ENCODE measurements around the gene TUG1.

Gene TUG1

DNA sequence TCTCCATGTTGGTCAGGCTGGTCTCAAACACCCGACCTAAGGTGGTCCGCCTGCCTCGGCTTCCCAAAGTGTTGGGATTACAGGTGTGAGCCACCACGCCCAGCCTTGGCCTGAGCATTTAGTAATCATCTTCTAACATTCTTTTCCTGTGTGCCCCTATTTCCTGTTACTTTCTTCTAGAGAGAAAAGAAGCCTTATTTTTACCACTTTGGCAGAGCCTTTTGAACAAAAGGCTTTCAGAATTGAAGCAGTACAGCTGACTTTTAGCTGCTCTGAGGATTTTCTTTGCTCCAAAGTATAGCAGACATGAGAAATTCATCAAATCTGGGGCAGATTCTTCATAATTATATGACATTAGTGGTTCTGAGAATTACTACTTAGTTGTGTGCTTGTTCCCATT lies 13.9 kb upstream of the TUG1 start:
- H3K27me3 ChIP-seq = no peaks in the 10 kb centered on the region
- no peak overlapping the region for H3K4me3 ChIP-seq
- no peaks in the 10 kb centered on the region for H3K9me3 ChIP-seq (replicated peaks in 1 of 11)
- H3K4me1 ChIP-seq = 0 out of 20 replicates have a peak, but pooled peaks cover 0 to 7% (median 0%) of the 10 kb centered on the region in 10 experiments
- H3K27ac ChIP-seq = no peak overlapping the region
- H4K20me1 ChIP-seq = peaks cover 0 to 13% (median 0%) of the 10 kb centered on the region in 11 experiments; a peak in 3 of 22 replicates
- no peak for TF ChIP-seq Cebpa-rat (IDR thresholded peaks at IDR 0.05)
- no peak overlapping the region for H3K4me2 ChIP-seq
- H3K9ac ChIP-seq = no peak overlapping the region
- H3K36me3 ChIP-seq = peaks cover 61 to 89% (median 77%) of the 10 kb centered on the region in 11 experiments

DNA sequence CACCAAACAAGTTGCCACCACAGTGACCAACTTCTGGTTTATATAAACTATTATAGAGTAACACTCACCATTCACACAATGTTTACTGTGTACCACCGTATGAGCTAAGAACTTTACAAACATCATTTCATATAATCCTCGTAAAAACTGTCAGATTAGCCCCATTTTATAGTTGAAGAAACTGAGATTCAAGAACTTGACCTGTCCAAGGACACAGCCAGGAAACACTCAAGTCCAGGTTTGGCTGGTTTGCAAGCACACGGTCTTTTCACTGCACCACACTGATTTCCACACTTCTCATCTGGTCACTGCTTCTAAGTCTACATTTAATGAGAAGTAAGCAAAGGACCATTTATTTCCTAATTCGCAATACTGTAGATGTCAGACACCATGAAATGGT lies 4.2 kb upstream of the TUG1 start:
- no peak overlapping the region for H3K9ac ChIP-seq
- H3K27me3 ChIP-seq = no peaks in the 10 kb centered on the region
- peaks cover 36 to 63% (median 56%) of the 10 kb centered on the region in 11 experiments for H3K9me3 ChIP-seq (replicated peaks in 1 of 11)
- H3K4me3 ChIP-seq = no peak overlapping the region
- H3K36me3 ChIP-seq = peaks cover 4 to 68% (median 54%) of the 10 kb centered on the region in 11 experiments; a peak in 21 of 22 replicates
- H4K20me1 ChIP-seq = peaks cover 0 to 19% (median under 1%) of the 10 kb centered on the region in 11 experiments; a peak in 4 of 22 replicates
- H3K27ac ChIP-seq = no peak overlapping the region
- peak overlapping the region in 3 of 11 experiments; percentile 3 to 84 (median 12); a peak in 3 of 22 replicates for H3K4me2 ChIP-seq
- no peak for TF ChIP-seq Cebpa-rat (IDR thresholded peaks at IDR 0.05)
- H3K4me1 ChIP-seq = peaks cover 4 to 32% (median 19%) of the 10 kb centered on the region in 10 experiments; a peak in 17 of 20 replicates

DNA sequence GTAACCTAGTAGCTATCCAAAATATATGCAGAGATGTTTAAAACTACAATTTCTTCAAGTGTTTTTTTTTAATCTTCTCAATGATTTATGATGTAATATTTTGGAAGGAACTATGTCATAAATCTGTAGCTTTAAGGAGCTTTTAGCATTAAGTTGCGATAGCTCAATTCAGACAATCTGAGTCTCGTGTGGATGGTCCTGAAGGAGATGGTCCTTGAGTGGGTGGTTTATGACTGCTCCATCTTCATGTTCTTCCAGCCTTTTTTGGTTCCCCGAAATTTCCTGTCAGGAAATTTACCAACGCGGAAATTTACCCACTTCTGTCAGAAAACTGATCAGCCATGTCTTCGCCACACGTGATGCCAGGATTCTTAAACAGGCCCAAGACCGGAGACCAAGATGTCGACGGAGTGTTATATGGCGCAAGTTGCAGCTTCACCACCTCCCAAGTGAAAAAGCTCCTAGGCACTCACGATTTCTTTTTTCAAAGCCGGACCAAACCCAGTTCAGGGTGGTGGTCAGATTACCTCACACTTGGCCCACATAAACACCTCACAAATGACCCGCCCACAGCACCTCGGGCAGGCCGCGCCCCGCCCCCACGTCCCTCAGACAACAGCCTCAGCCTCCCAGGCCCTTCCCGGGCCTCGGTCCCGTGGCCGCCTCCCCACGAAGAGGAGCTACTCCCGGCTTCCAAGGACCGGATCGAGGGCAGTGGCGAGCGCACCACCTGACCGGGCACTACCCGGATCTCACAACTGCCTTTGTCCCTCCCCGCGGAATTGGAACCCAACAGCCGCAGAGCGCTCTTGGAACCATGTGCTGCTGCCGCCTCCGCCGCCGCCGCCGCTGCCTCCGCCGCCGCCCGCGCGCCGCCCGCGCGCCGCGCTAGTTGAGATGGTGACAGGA lies 796 bp upstream of the TUG1 start, which contains the start of gene MORC2:
MORC2 (minus strand) TSS at position 760 of the 909 bp plus-strand sequence. CDS start 885 bp downstream, outside the sequence.
- peaks cover 68 to 90% (median 82%) of the 10 kb centered on the region in 11 experiments for H3K9me3 ChIP-seq (replicated peaks in 1 of 11)

DNA sequence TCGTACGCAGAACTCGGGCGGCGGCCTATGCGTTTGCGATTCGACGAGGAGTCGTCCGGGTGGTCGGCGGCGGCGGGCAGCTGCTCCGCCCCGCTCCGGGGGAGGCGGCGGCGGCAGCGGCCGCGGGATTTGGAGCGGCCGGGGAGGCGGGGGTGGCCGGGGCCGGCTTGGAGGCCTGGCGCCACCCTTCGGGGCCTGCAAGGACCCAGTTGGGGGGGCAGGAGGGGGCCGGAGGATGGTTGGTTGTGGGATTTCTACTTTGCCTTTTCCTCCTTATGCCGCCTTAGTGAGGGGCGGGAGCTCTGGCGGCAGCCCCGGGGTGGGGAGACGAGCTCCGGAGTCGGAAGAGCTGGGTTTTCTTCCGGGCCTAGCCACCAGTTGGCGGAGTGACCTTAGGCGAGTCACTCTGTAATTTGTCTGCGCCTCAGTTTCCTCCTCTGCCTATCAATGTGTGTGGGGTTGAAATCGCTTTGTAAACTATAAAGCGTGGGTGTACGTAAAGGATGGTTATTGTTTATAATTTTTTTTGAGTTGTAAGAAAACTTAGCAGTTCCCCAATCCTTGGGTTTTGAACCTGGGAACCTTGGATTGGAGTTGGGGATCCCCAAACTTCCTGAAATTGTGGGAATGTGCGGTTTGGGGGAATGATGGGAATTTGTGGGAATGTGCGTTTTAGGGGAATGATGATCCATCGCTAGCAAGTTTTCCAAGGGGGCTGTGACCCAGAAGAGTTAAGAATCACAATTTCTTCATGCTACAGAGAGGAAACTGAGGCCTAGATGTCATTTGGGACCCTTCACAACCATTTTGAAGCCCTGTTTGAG lies 679 bp downstream of the TUG1 start:
- H3K9me3 ChIP-seq (replicated peaks in 1 of 11) = peaks cover 78 to 90% (median 87%) of the 10 kb centered on the region in 11 experiments
- peak overlapping the region; percentile 91 to 99 (median 96) for H3K9ac ChIP-seq
- H3K36me3 ChIP-seq = peaks cover 48 to 83% (median 77%) of the 10 kb centered on the region in 11 experiments
- H3K4me2 ChIP-seq = peak overlapping the region; percentile 86 to 96 (median 91)
- peaks cover 13 to 54% (median 29%) of the 10 kb centered on the region in 10 experiments for H3K4me1 ChIP-seq
- no peak for TF ChIP-seq Cebpa-rat (IDR thresholded peaks at IDR 0.05)
- peak overlapping the region; percentile 69 to 84 (median 76) for H3K4me3 ChIP-seq
- peaks cover 0 to 26% (median 9%) of the 10 kb centered on the region in 11 experiments; a peak in 11 of 22 replicates for H4K20me1 ChIP-seq
- no peaks in the 10 kb centered on the region for H3K27me3 ChIP-seq
- peak overlapping the region; percentile 94 to 98 (median 97) for H3K27ac ChIP-seq

More for the DNA sequence above, 796 bp upstream of the TUG1 start, which contains the start of gene MORC2:
- Histone ChIP-seq H3K27ac (peak within 1 kb of the TSS; percentile 94 to 98 (median 97)), H3K4me3 (peak within 1 kb of the TSS; percentile 69 to 84 (median 76)), H3K9ac (peak within 1 kb of the TSS; percentile 91 to 99 (median 96)), H3K27me3 (no peaks in the 10 kb centered on the region), H4K20me1 (peaks cover 0 to 29% (median 9%) of the 10 kb centered on the region in 11 experiments; a peak in 11 of 22 replicates), H3K36me3 (peaks cover 34 to 83% (median 71%) of the 10 kb centered on the region in 11 experiments), H3K4me2 (peak within 1 kb of the TSS; percentile 86 to 96 (median 91)), H3K4me1 (peaks cover 13 to 54% (median 29%) of the 10 kb centered on the region in 10 experiments)
- TF ChIP-seq Cebpa-rat (IDR thresholded peaks at IDR 0.05) = no peak

DNA sequence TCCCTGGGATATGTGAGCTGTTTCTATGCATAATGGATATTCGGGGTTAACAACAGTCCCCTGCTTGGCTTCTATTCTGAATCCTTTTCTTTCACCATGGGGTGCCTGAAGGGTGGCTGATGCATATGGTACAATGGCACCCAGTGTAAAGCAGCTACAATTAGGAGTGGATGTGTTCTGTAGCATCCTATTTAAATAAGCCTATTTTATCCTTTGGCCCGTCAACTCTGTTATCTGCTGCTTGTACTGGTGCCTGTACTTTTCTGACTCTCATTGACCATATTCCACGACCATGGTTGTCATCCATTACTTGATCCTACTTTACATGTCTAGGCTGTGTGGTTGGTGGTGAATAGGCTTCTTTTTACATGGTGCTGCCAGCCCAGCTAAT lies 1.3 kb downstream of the TUG1 start:
- Histone ChIP-seq H3K4me2 (peak overlapping the region; percentile 86 to 96 (median 91)), H3K9me3 (replicated peaks in 1 of 11) (peaks cover 84 to 91% (median 89%) of the 10 kb centered on the region in 11 experiments), H3K36me3 (peaks cover 54 to 84% (median 79%) of the 10 kb centered on the region in 11 experiments), H3K9ac (peak overlapping the region; percentile 91 to 99 (median 96)), H4K20me1 (peaks cover 0 to 30% (median 9%) of the 10 kb centered on the region in 11 experiments; a peak in 11 of 22 replicates), H3K27ac (peak overlapping the region in 10 of 11 experiments; percentile 94 to 98 (median 97); a peak in 20 of 22 replicates), H3K4me3 (peak overlapping the region; percentile 69 to 84 (median 76)), H3K27me3 (no peaks in the 10 kb centered on the region), H3K4me1 (peaks cover 13 to 54% (median 29%) of the 10 kb centered on the region in 10 experiments)
- TF ChIP-seq Cebpa-rat (IDR thresholded peaks at IDR 0.05) = no peak

DNA sequence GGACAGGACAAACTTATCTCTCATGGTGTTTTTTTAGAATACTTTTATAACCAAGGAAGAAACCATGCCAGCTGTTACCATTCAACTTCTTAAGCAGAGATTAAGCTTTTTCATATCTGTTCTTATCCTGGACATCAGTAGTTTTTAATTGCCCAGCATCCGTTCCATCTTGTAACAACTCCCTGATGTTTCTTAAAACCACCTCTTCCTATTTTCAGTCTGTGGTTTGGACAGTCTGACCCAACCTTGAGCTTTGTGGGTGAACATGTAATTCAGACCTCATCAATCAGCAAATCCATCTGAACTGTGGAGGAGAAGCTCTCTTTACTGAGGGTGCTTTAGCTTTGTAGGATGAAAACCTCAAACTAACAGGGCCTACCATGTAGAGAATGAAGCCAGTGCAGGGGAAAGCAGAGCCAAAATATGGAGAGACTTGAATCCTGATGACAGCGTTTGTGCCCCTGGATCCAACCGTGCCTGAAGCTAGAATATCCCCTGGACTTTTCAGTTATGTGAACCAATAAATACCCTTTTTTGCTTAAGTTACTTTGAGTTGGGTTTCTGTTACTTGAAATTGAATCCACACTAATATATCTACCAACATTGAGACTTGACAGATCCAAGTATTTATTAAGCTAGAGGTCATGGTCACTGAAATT lies 9.4 kb downstream of the TUG1 start:
- H3K27me3 ChIP-seq = no peaks in the 10 kb centered on the region
- no peak for TF ChIP-seq Cebpa-rat (IDR thresholded peaks at IDR 0.05)
- H3K9ac ChIP-seq = no peak overlapping the region
- no peak overlapping the region for H3K27ac ChIP-seq
- H3K4me2 ChIP-seq = peak overlapping the region in 5 of 11 experiments; percentile 31 to 47 (median 43); a peak in 7 of 22 replicates
- peaks cover 37 to 63% (median 56%) of the 10 kb centered on the region in 11 experiments for H3K36me3 ChIP-seq
- H4K20me1 ChIP-seq = peaks cover 0 to 32% (median 6%) of the 10 kb centered on the region in 11 experiments; a peak in 10 of 22 replicates
- no peak overlapping the region for H3K4me3 ChIP-seq
- peaks cover 0 to 40% (median 14%) of the 10 kb centered on the region in 10 experiments; a peak in 13 of 20 replicates for H3K4me1 ChIP-seq
- H3K9me3 ChIP-seq (replicated peaks in 1 of 11) = peaks cover 54 to 73% (median 61%) of the 10 kb centered on the region in 11 experiments

DNA sequence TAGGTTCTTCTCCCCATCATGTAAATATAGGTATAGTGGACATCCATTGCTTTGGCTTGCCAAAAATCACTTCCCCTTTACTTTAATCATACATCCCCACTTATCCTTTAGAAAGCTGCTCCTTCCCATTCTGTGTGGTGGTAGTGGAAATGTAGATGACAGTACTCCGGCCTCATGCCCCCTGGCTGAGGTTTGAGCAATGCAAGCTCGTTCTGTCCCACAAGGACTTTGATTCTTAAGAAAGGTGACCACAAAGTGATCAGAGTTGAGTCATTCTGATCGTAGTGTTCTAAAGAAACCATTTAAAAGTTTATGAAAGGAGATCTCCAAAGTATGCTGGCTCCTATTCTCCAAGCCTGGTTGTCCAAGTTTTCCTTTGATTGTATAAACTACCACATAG lies 10.9 kb downstream of the TUG1 start:
- H3K36me3 ChIP-seq = peaks cover 22 to 48% (median 41%) of the 10 kb centered on the region in 11 experiments
- TF ChIP-seq Cebpa-rat (IDR thresholded peaks at IDR 0.05) = no peak
- peaks cover 0 to 40% (median 14%) of the 10 kb centered on the region in 10 experiments; a peak in 13 of 20 replicates for H3K4me1 ChIP-seq
- no peak overlapping the region for H3K4me3 ChIP-seq
- no peak overlapping the region for H3K27ac ChIP-seq
- no peak overlapping the region for H3K9ac ChIP-seq
- peaks cover 39 to 64% (median 46%) of the 10 kb centered on the region in 11 experiments for H3K9me3 ChIP-seq (replicated peaks in 1 of 11)
- no peak overlapping the region for H3K4me2 ChIP-seq
- H4K20me1 ChIP-seq = peaks cover 0 to 32% (median 5%) of the 10 kb centered on the region in 11 experiments; a peak in 10 of 22 replicates
- H3K27me3 ChIP-seq = no peaks in the 10 kb centered on the region
